K562 (cell line): ENCODE data around the gene PSME1. TPM values are rescaled to one million over a fixed set of nuclear protein-coding genes. Genes with fewer than 3 reads are reported as not detected.

ENCODE experiments used
- ARHGAP35 ChIP-seq: fragments of 450-650 bp; IDR thresholded peaks from 2 replicates; pipeline ENCODE4 v1.6.1; 2018; ENCODE audit not compliant: partially characterized antibody
- BRF1 ChIP-seq: IDR thresholded peaks from 3 replicates; pipeline ENCODE4 v1.6.1; 2011; ENCODE audit warnings: borderline replicate concordance, mild to moderate bottlenecking; ENCODE audit not compliant: insufficient read length; ENCODE audit errors: extremely low read depth
- CC2D1A ChIP-seq: fragments of 450-650 bp; IDR thresholded peaks from 2 replicates; pipeline ENCODE4 v1.6.1; 2017; ENCODE audit warnings: mild to moderate bottlenecking
- CTCF ChIP-seq, 3 experiments: IDR thresholded peaks in 2 of 3; conservative IDR thresholded peaks in 1 of 3; 2 replicates each; pipeline ENCODE4 v1.5.1; 2011 to 2012; ENCODE audit warnings: low read length in 3 of 3, mild to moderate bottlenecking in 3 of 3, control low read depth in 2 of 3, improper control_type of control experiment in 1 of 3, inconsistent platforms in 1 of 3, low read depth in 1 of 3, mixed read lengths in 1 of 3, moderate library complexity in 1 of 3; ENCODE audit not compliant: insufficient read depth in 2 of 3
- DEAF1 ChIP-seq: fragments of 450-650 bp; formaldehyde crosslinking; IDR thresholded peaks from 2 replicates; pipeline ENCODE4 v1.4.0; 2020; ENCODE audit warnings: mild to moderate bottlenecking, moderate library complexity
- DMBX1 ChIP-seq: fragments of 250-450 bp; sonication (Bioruptor Pico); IDR thresholded peaks from 2 replicates; pipeline ENCODE4 v1.8.0; 2022; ENCODE audit warnings: inconsistent platforms, mild to moderate bottlenecking, moderate library complexity, borderline replicate concordance
- EGR1 ChIP-seq: fragments of 450-650 bp; conservative IDR thresholded peaks from 2 replicates; pipeline ENCODE4 v1.6.1; 2017; ENCODE audit warnings: mild to moderate bottlenecking
- ETS2 ChIP-seq: IDR thresholded peaks from 2 replicates; pipeline ENCODE4 v1.6.1; 2016; ENCODE audit warnings: borderline replicate concordance, missing genetic modification characterization, mild to moderate bottlenecking, moderate library complexity, missing compliant biosample characterization; ENCODE audit not compliant: poor library complexity, severe bottlenecking
- GTF2B ChIP-seq: IDR thresholded peaks from 2 replicates; pipeline ENCODE4 v1.6.1; 2011; ENCODE audit not compliant: insufficient read length; ENCODE audit errors: extremely low read depth
- HMBOX1 ChIP-seq: sonication (generic); IDR thresholded peaks from 2 replicates; pipeline ENCODE4 v1.6.1; 2016
- HOMEZ ChIP-seq: fragments of 250-450 bp; sonication (Bioruptor Pico); IDR thresholded peaks from 2 replicates; pipeline ENCODE4 v1.4.0; 2020; ENCODE audit warnings: mild to moderate bottlenecking, moderate library complexity
- L3MBTL2 ChIP-seq: fragments of 450-650 bp; IDR thresholded peaks from 2 replicates; pipeline ENCODE4 v1.6.1; 2016; ENCODE audit warnings: mild to moderate bottlenecking, moderate library complexity
- MAFK ChIP-seq: IDR thresholded peaks from 2 replicates; pipeline ENCODE4 v1.6.1; 2011; ENCODE audit warnings: low read length, improper control_type of control experiment
- MAZ ChIP-seq, 2 experiments: fragments of 450-650 bp in 1 of 2; sonication (generic) in 1 of 2; formaldehyde crosslinking; IDR thresholded peaks in 1 of 2; conservative IDR thresholded peaks in 1 of 2; 2 replicates each; pipeline versions ENCODE4 v1.4.0 to v1.5.0; 2020; ENCODE audit warnings: mild to moderate bottlenecking in 1 of 2, missing genetic modification reagents in 1 of 2
- NFIX ChIP-seq: fragments of 250-450 bp; sonication (Bioruptor Pico); IDR thresholded peaks from 2 replicates; pipeline ENCODE4 v1.4.0; 2020; ENCODE audit warnings: low read depth, mild to moderate bottlenecking, moderate library complexity
- NR1H2 ChIP-seq: sonication (generic); formaldehyde crosslinking; IDR thresholded peaks from 2 replicates; pipeline ENCODE4 v1.4.0; 2020; ENCODE audit warnings: mild to moderate bottlenecking, missing genetic modification reagents
- SMARCE1 ChIP-seq: fragments of 450-650 bp; IDR thresholded peaks from 2 replicates; pipeline ENCODE4 v1.7.1; 2016; ENCODE audit warnings: mild to moderate bottlenecking
- TBP ChIP-seq: optimal IDR thresholded peaks from 2 replicates; pipeline ENCODE3; 2011; ENCODE audit warnings: low read depth, low read length, improper control_type of control experiment
- ZNF263 ChIP-seq: sonication (generic); formaldehyde crosslinking; IDR thresholded peaks from 2 replicates; pipeline ENCODE4 v1.8.0; 2022; ENCODE audit warnings: mild to moderate bottlenecking, missing genetic modification reagents, borderline replicate concordance
- ZNF707 ChIP-seq: fragments of 250-450 bp; sonication (Bioruptor Pico); conservative IDR thresholded peaks from 2 replicates; pipeline ENCODE4 v1.8.0; 2022; ENCODE audit warnings: inconsistent platforms, mild to moderate bottlenecking, moderate library complexity
- polyA plus RNA-seq, 8 experiments: library from polyadenylated mRNA; depleted of rRNA in 4 of 8; stranded (reverse) in 5 of 8; unstranded in 3 of 8; fragments of >200 nt; fragmentation: Nextera tagmentation in 2 of 8; fragmentation: Illumina TruSeq in 1 of 8; extraction: Ambion mirVana in 2 of 8; extraction: Trizol in 1 of 8; gene quantifications; 2 replicates each; pipeline versions ENCODE4 v1.2.1 to v1.2.3, GENCODE V29; 2011 to 2014; ENCODE audit warnings: inconsistent platforms in 1 of 8, missing spikeins in 1 of 8
- total RNA-seq, 7 experiments: library from RNA; depleted of rRNA in 6 of 7; stranded (reverse); fragments of >200 nt in 6 of 7; fragmentation: Illumina TruSeq in 2 of 7; extraction: Trizol in 2 of 7; gene quantifications; 2 replicates each; pipeline versions ENCODE4 v1.2.1 to v1.2.3, GENCODE V29; 2011 to 2021; ENCODE audit warnings: low replicate concordance in 1 of 7

Gene PSME1
- total and polyA plus RNA-seq, 9 of the 15 experiments (the other 6 are each of a cell fraction or from before 2014, with no cell fraction given), result 20.3 to 180 (median 67.5) TPM

- TF ChIP-seq HMBOX1 (peak; percentile 16; the same call in 1 of the 2 replicates), L3MBTL2 (peak; percentile 68; the same call in 1 of the 2 replicates), GTF2B (peak; percentile 42), ZNF263 (CRISPR knock-in tag) (no peak), ETS2 (tag) (no peak), MAFK (no peak), CC2D1A (0 out of 2 replicates have a peak, but pooled peaks have one; percentile 35), DMBX1 (CRISPR knock-in tag) (0 out of 2 replicates have a peak, but pooled peaks have one; percentile 18), ARHGAP35 (no peak), HOMEZ (CRISPR knock-in tag) (no peak), MAZ (CRISPR knock-in tag; conservative IDR thresholded peaks at IDR 0.05 in 1 of 2, IDR thresholded peaks at IDR 0.05 in 1 of 2) (peak; percentile 74 to 89), ZNF707 (CRISPR knock-in tag) (0 out of 2 replicates have a peak, but pooled peaks have one; percentile 15), EGR1 (peak; percentile 95), SMARCE1 (0 out of 2 replicates have a peak, but pooled peaks have one; percentile 39), BRF1 (no peak), DEAF1 (CRISPR knock-in tag) (0 out of 2 replicates have a peak, but pooled peaks have one; percentile 37), TBP (peak; percentile 86), NFIX (no peak), NR1H2 (CRISPR knock-in tag) (no peak), CTCF (IDR thresholded peaks at IDR 0.05 in 2 of 3, conservative IDR thresholded peaks at IDR 0.05 in 1 of 3; ENCODE audit: insufficient read depth in 2 of 3, low read depth in 1 of 3, low read length in 3 of 3) (0 out of 6 replicates have a peak, but pooled peaks of 1 of the 3 experiments have one; percentile 14)
Measured at GRCh38 chr14:24113801-24114531, 22.0 kb upstream of the PSME1 start (continued).
